MM.1S (cell line): Measurements from ENCODE around the gene NTN1.

Experiments
- DNase-seq: peaks from one replicate; pipeline ENCODE4 v3.0.0-alpha.2; 2015
- H2AFZ ChIP-seq: fragments of 300-600 bp; sonication (generic); 2 replicates; pipeline ENCODE4 v1.6.0; 2016; ENCODE audit warnings: antibody characterized with exemption, low read length
- H3F3A ChIP-seq: fragments of 300-600 bp; sonication (generic); 2 replicates; pipeline ENCODE4 v1.6.1; 2016; ENCODE audit warnings: mild to moderate bottlenecking, antibody characterized with exemption, low read length, moderate library complexity, mixed read lengths; ENCODE audit not compliant: insufficient read depth
- H3K27ac ChIP-seq: fragments of 300-600 bp; sonication (generic); 2 replicates; pipeline ENCODE4 v1.5.1; 2016; ENCODE audit warnings: mild to moderate bottlenecking, low read length
- H3K27me3 ChIP-seq: fragments of 300-600 bp; sonication (generic); replicated peaks from 2 replicates; pipeline ENCODE4 v1.6.0; 2016; ENCODE audit warnings: low read length; ENCODE audit not compliant: insufficient read depth
- H3K36me3 ChIP-seq: fragments of 300-600 bp; sonication (generic); replicated peaks from 2 replicates; pipeline ENCODE4 v1.6.1; 2016; ENCODE audit warnings: mild to moderate bottlenecking, low read length, mixed read lengths; ENCODE audit not compliant: insufficient read depth
- H3K4me1 ChIP-seq: fragments of 300-600 bp; sonication (generic); 2 replicates; pipeline ENCODE4 v1.6.1; 2016; ENCODE audit warnings: low read length, mixed read lengths
- H3K4me2 ChIP-seq: fragments of 300-600 bp; sonication (generic); 2 replicates; pipeline ENCODE4 v1.6.0; 2016; ENCODE audit warnings: low read depth, low read length
- H3K4me3 ChIP-seq: fragments of 300-600 bp; sonication (generic); 2 replicates; pipeline ENCODE4 v1.5.1; 2016; ENCODE audit warnings: low read length, mixed read lengths
- H3K79me2 ChIP-seq: fragments of 300-600 bp; sonication (generic); 2 replicates; pipeline ENCODE4 v1.6.1; 2016; ENCODE audit warnings: mixed run types, low read length, mixed read lengths
- H3K9ac ChIP-seq: fragments of 300-600 bp; sonication (generic); 2 replicates; pipeline ENCODE4 v1.6.1; 2016; ENCODE audit warnings: low read length, mixed read lengths
- H3K9me2 ChIP-seq: fragments of 300-600 bp; sonication (generic); replicated peaks from 2 replicates; pipeline ENCODE4 v1.6.1; 2016; ENCODE audit warnings: mild to moderate bottlenecking, low read length, mixed read lengths; ENCODE audit not compliant: insufficient read depth
- H3K9me3 ChIP-seq: fragments of 300-600 bp; sonication (generic); replicated peaks from 2 replicates; pipeline ENCODE4 v1.6.1; 2016; ENCODE audit warnings: mild to moderate bottlenecking, low read length, mixed read lengths; ENCODE audit not compliant: insufficient read depth
- H4K20me1 ChIP-seq: fragments of 300-600 bp; sonication (generic); 2 replicates; pipeline ENCODE4 v1.6.1; 2016; ENCODE audit warnings: mild to moderate bottlenecking, low read length, moderate library complexity, mixed read lengths; ENCODE audit not compliant: insufficient read depth
- CTCF ChIP-seq: fragments of 300-600 bp; sonication (generic); IDR thresholded peaks from 2 replicates; pipeline ENCODE4 v1.5.1; 2016; ENCODE audit warnings: antibody characterized with exemption, low read length, mixed read lengths
- EZH2 ChIP-seq: fragments of 300-600 bp; sonication (generic); optimal IDR thresholded peaks from 2 replicates; pipeline ENCODE3; 2017; ENCODE audit warnings: low read depth, mild to moderate bottlenecking, antibody characterized with exemption, low read length, mixed read lengths
- EZH2phosphoT487 ChIP-seq: fragments of 300-600 bp; sonication (generic); IDR thresholded peaks from 2 replicates; pipeline ENCODE4 v1.6.1; 2018; ENCODE audit warnings: antibody characterized with exemption, low read length

The NTN1 gene

GRCh38 chr17:9258115-9259015 lies 237.1 kb downstream of the NTN1 start:
- Histone ChIP-seq H3K9ac (no peak overlapping the region), H3K27ac (no peak overlapping the region), H2AFZ (no peak overlapping the region)

GRCh38 chr17:9259419-9259818 lies 238.1 kb downstream of the NTN1 start:
- Histone ChIP-seq H3K9me2 (no peaks in the 10 kb centered on the region), H3K27ac (no peak overlapping the region), H3K9me3 (no peaks in the 10 kb centered on the region), H3K4me1 (no peaks in the 10 kb centered on the region), H3F3A (no peaks in the 10 kb centered on the region), H3K4me2 (no peak overlapping the region), H3K36me3 (no peaks in the 10 kb centered on the region), H2AFZ (no peak overlapping the region), H3K4me3 (no peak overlapping the region), H3K9ac (no peak overlapping the region), H3K79me2 (no peaks in the 10 kb centered on the region), H3K27me3 (no peaks in the 10 kb centered on the region), H4K20me1 (no peaks in the 10 kb centered on the region)
- DNase-seq, result no peak
- TF ChIP-seq EZH2 (no peak), EZH2phosphoT487 (no peak), CTCF (no peak)

More at GRCh38 chr17:9258115-9259015, 237.1 kb downstream of the NTN1 start:
- Histone ChIP-seq H4K20me1 (no peaks in the 10 kb centered on the region), H3K4me2 (no peak overlapping the region), H3K4me1 (no peaks in the 10 kb centered on the region), H3K9me2 (no peaks in the 10 kb centered on the region), H3K9me3 (no peaks in the 10 kb centered on the region), H3K4me3 (no peak overlapping the region), H3K36me3 (no peaks in the 10 kb centered on the region), H3F3A (no peaks in the 10 kb centered on the region), H3K79me2 (no peaks in the 10 kb centered on the region), H3K27me3 (no peaks in the 10 kb centered on the region)
- DNase-seq, result no peak
- TF ChIP-seq EZH2phosphoT487 (no peak), EZH2 (no peak), CTCF (no peak)

GRCh38 chr17:9261081-9262012 lies 240.0 kb downstream of the NTN1 start:
- H3K4me1 ChIP-seq, result no peaks in the 10 kb centered on the region
- DNase-seq, result no peak
- no peaks in the 10 kb centered on the region for H3K9me3 ChIP-seq
- H3K4me3 ChIP-seq, result no peak overlapping the region
- no peak overlapping the region for H3K9ac ChIP-seq
- H2AFZ ChIP-seq, result no peak overlapping the region
- no peaks in the 10 kb centered on the region for H3F3A ChIP-seq
- no peaks in the 10 kb centered on the region for H3K9me2 ChIP-seq
- no peaks in the 10 kb centered on the region for H3K79me2 ChIP-seq
- H3K27ac ChIP-seq, result no peak overlapping the region
- H3K27me3 ChIP-seq, result no peaks in the 10 kb centered on the region
- TF ChIP-seq EZH2phosphoT487, result no peak
- no peak for TF ChIP-seq EZH2
- TF ChIP-seq CTCF, result no peak
- no peaks in the 10 kb centered on the region for H3K36me3 ChIP-seq
- no peaks in the 10 kb centered on the region for H4K20me1 ChIP-seq
- no peak overlapping the region for H3K4me2 ChIP-seq
